Skeletal muscle tissue (tissue), 4 donors: ENCODE data around the gene NPR3. TPM values are rescaled to one million over a fixed set of nuclear protein-coding genes. Genes with fewer than 3 reads are reported as not detected.

Experiments used
- H3K27ac ChIP-seq: one replicate; pipeline ENCODE4 v1.7.0; 2013; ENCODE audit warnings: mild to moderate bottlenecking, low read depth, low read length, inconsistent platforms
- H3K27me3 ChIP-seq, 3 donors: one replicate each; pipeline ENCODE4 v1.7.0; 2013; ENCODE audit warnings: low read length in 3 of 3; ENCODE audit not compliant: control insufficient read depth in 3 of 3, insufficient read depth in 3 of 3
- H3K36me3 ChIP-seq, 3 donors: one replicate each; pipeline ENCODE4 v1.7.0; 2013; ENCODE audit warnings: low read length in 3 of 3; ENCODE audit not compliant: control insufficient read depth in 3 of 3, insufficient read depth in 3 of 3
- H3K4me1 ChIP-seq, 3 donors: one replicate each; pipeline ENCODE4 v1.7.0; 2013; ENCODE audit warnings: low read length in 3 of 3, mild to moderate bottlenecking in 3 of 3; ENCODE audit not compliant: control insufficient read depth in 3 of 3, insufficient read depth in 3 of 3
- H3K4me3 ChIP-seq, 3 donors: one replicate each; pipeline ENCODE4 v1.7.0; 2013; ENCODE audit warnings: low read length in 3 of 3
- H3K9ac ChIP-seq, 3 donors: one replicate each; pipeline ENCODE4 v1.7.0; 2013; ENCODE audit warnings: low read length in 3 of 3, mild to moderate bottlenecking in 3 of 3, moderate library complexity in 2 of 3, low read depth in 1 of 3
- H3K9me3 ChIP-seq, 3 donors: one replicate each; pipeline ENCODE4 v1.7.0; 2013; ENCODE audit warnings: low read length in 3 of 3; ENCODE audit not compliant: control insufficient read depth in 3 of 3
- total RNA-seq: library from RNA; depleted of rRNA; stranded (reverse); fragments of >200 nt; gene quantifications from one replicate; pipeline ENCODE4 v1.2.3, GENCODE V29; 2014
- donor health status: Osteomylitis.

The NPR3 gene
- total RNA-seq, 1 donor from 2014 or later = 9.9 TPM

DNA sequence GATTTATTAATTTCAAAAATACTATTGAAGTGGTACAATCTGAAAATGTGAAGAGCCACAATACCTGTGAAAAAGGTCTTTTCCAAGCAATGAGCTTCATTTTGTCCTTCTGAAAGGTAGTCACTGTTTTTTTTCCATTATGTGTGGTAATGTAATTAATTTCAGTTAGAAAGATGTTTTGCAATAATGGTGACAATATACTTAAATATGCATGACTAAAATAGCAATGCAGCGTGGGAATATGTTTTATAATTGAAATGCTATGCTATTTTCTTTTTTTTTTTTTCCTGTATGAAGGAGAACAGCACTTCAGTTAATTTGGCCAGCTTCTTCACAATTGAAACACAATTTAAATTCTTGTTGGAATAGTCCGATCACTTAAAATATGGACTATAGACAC is 41.9 kb downstream of the NPR3 start:
- Histone ChIP-seq H3K9ac (no peak overlapping the region), H3K36me3 (no peaks in the 10 kb centered on the region), H3K27ac (no peak overlapping the region), H3K27me3 (no peaks in the 10 kb centered on the region), H3K4me3 (no peak overlapping the region), H3K9me3 (no peaks in the 10 kb centered on the region), H3K4me1 (no peaks in the 10 kb centered on the region)

DNA sequence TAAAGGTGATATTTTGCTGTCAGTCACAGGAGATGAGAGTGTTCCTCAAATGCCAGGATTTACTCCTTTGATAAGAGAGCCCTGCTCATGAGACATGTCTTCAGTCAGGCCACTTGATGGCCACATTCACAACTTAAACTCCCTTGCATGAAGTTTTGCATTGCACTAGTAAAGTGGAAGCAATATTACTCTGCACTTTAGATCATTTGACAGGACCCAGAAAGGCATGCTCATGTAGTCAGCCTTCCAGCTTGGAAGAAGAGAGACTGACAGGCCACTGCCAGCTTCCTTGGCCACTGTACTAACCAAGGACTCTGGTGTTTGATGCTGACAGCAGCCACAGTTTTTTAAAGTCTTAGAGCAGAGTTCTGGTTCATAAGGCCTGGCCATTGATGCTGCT is 42.6 kb downstream of the NPR3 start:
- no peak overlapping the region for H3K9ac ChIP-seq
- no peak overlapping the region for H3K27ac ChIP-seq

DNA sequence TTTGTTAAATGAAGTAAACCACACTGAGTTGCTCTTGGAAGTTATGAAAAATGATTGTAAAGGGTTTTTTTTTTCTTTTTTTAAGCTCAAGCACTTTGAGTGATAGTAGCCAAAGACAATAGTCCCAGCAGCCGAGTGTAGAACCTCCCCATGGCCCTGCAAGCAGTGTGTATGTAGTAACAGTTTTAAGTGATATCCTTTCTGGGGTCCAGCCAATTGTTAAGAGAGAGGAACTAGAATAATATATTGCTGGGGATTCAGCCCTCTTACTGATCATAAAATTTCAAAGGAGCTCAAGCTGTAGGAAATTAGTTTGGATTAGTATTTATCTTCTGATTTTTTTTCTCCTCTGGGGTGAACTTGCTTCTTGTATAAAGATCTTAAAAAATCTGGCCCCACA is 43.2 kb downstream of the NPR3 start:
- H3K27ac ChIP-seq = no peak overlapping the region
- H3K4me1 ChIP-seq = no peaks in the 10 kb centered on the region
- H3K9me3 ChIP-seq = no peaks in the 10 kb centered on the region
- no peak overlapping the region for H3K4me3 ChIP-seq
- no peaks in the 10 kb centered on the region for H3K27me3 ChIP-seq
- H3K9ac ChIP-seq = no peak overlapping the region
- H3K36me3 ChIP-seq = no peaks in the 10 kb centered on the region

More for the DNA sequence above, 42.6 kb downstream of the NPR3 start:
- Histone ChIP-seq H3K27me3 (no peaks in the 10 kb centered on the region), H3K9me3 (no peaks in the 10 kb centered on the region), H3K4me3 (no peak overlapping the region), H3K4me1 (no peaks in the 10 kb centered on the region), H3K36me3 (no peaks in the 10 kb centered on the region)

DNA sequence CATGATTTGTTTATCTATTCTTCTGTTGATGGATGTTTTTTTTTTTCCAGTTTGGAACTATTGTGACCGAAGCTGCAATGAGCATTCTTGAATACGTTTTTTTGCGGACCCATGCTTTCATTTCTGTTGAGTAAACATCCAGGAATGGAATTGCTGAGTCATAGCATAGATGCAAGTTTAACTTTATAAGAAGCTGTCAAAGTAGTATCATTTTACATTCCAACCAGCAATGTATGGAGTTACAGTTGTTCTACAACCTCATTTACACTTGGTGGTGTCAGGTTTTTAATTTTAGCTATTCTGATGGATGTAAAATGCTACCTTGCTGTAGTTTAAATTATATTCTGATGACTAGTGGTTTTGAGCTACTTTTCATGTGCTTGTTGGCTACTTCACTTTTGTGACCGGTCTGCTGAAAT is 49.0 kb downstream of the NPR3 start:
- H3K9me3 ChIP-seq = no peaks in the 10 kb centered on the region
- H3K4me3 ChIP-seq = peak overlapping the region in 1 of 3 donors; percentile 3
- H3K27ac ChIP-seq = no peak overlapping the region
- H3K4me1 ChIP-seq = no peaks in the 10 kb centered on the region
- no peak overlapping the region for H3K9ac ChIP-seq
- H3K36me3 ChIP-seq = no peaks in the 10 kb centered on the region
- H3K27me3 ChIP-seq = no peaks in the 10 kb centered on the region

DNA sequence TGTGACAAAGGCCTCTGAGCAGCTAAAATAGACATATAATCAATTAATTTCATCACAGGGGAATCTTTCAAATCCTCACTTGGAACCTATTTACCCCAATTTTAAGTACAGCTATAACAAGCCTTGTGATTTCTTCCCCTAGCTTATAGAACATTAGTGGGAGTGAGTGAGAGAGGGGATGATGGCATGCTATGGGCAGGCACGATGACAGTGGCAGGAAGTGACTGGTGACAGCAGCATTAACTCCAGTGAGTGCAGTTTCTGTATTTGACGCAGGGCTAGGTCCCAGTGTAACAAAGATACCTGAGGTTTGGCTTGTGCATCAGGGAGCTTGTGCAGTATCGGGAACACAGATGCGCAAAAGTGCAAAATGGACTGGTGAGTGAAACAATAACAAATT is 54.1 kb downstream of the NPR3 start:
- Histone ChIP-seq H3K9ac (no peak overlapping the region), H3K9me3 (no peaks in the 10 kb centered on the region), H3K27me3 (no peaks in the 10 kb centered on the region), H3K4me3 (no peak overlapping the region), H3K36me3 (no peaks in the 10 kb centered on the region), H3K4me1 (peaks cover 0 to 2% (median 0%) of the 10 kb centered on the region in 3 donors), H3K27ac (no peak overlapping the region)

DNA sequence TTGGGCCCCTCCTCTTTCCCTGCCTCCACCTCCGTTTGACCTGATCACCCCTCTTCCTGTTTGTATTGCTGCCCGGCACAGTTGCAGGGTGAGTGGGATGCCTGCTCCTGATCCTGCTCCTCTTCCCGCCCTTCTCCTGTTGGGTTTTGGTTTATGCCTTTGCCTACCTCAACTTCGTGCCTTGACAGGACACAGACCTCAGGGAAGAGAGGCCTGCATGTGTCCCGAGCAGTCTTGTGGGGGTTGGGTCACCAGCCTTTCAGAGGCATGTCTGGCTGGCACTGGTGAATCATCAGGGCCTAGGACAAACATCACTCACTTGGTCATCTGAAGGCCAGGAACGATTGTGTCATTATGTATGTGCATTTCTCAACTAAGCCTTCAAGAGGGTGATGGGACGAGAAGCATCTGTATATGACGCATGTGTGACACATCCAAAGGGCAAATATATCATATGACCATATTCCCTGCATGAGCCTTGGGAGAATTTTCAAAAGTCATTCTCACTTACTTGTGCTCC is 56.9 kb downstream of the NPR3 start:
- Histone ChIP-seq H3K27me3 (no peaks in the 10 kb centered on the region), H3K27ac (no peak overlapping the region), H3K9me3 (no peaks in the 10 kb centered on the region), H3K4me1 (peaks cover 0 to 2% (median 0%) of the 10 kb centered on the region in 3 donors), H3K36me3 (no peaks in the 10 kb centered on the region), H3K4me3 (no peak overlapping the region), H3K9ac (no peak overlapping the region)

DNA sequence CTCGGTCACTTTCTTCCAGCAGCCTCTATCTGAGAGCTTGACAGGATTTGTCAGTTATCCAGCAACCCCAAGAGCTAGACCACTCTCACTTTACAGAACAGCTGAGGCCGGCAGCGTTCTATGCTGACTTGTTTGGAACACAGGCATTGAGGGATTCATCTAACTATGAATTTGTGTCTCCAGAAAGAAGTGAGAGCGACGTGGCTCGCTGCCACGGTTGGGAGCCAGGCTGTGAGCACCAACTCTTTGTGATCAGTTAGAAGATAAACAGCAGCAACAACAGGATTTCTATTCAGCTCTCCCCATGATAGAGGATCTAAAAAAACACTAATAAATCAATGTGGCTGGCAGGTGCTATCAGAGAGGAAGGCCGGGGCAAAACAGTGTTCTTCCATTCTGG is 58.6 kb downstream of the NPR3 start:
- H3K4me3 ChIP-seq = no peak overlapping the region
- H3K9ac ChIP-seq = no peak overlapping the region
- H3K4me1 ChIP-seq = peaks cover 0 to 2% (median 0%) of the 10 kb centered on the region in 3 donors
- no peaks in the 10 kb centered on the region for H3K27me3 ChIP-seq
- H3K27ac ChIP-seq = no peak overlapping the region
- no peaks in the 10 kb centered on the region for H3K9me3 ChIP-seq
- no peaks in the 10 kb centered on the region for H3K36me3 ChIP-seq

DNA sequence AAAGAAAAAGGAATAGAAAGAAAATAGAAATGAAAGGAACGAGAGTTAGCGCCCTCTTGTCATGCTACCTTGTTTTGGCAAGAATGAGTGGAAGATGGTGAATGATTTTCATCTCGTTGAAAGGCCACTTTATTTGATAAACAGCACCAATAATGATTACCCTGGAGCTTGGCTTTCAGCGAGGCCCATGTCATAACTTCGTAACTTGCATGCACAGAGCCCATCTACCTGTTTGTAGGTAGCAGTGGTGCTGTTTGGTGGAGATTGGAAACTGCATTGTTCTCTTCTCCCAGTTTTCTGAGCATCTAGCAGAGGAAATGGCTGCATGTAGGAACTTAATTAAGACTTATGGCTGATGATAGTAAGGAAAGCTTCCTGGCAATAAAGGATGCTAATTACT is 59.3 kb downstream of the NPR3 start:
- Histone ChIP-seq H3K27me3 (no peaks in the 10 kb centered on the region), H3K4me1 (peaks cover 0 to 2% (median 0%) of the 10 kb centered on the region in 3 donors), H3K4me3 (no peak overlapping the region), H3K36me3 (no peaks in the 10 kb centered on the region), H3K9ac (no peak overlapping the region), H3K27ac (no peak overlapping the region), H3K9me3 (no peaks in the 10 kb centered on the region)

DNA sequence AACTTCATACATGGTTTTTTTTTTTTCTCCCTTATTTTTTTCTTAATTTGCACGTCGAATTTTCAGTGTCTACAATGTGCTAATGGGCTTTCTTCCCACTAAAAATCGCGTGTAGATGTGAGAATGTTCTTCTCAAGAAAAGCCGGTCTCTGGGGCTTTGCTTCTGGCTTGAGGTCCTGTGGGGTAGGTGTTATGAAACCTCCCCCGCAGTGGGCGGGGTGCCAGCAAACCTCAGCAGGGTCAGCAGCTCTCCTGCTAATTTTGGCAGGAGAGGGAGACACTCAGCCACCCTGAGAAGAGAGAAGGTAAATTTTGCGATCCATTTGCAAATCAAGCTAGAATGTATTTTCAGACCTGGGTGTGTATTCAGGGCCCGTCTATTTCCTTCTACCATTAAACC is 59.9 kb downstream of the NPR3 start:
- no peaks in the 10 kb centered on the region for H3K27me3 ChIP-seq
- no peak overlapping the region for H3K4me3 ChIP-seq
- H3K9ac ChIP-seq = no peak overlapping the region
- H3K27ac ChIP-seq = no peak overlapping the region
- H3K4me1 ChIP-seq = peaks cover 0 to 2% (median 0%) of the 10 kb centered on the region in 3 donors
- H3K36me3 ChIP-seq = no peaks in the 10 kb centered on the region
- no peaks in the 10 kb centered on the region for H3K9me3 ChIP-seq

DNA sequence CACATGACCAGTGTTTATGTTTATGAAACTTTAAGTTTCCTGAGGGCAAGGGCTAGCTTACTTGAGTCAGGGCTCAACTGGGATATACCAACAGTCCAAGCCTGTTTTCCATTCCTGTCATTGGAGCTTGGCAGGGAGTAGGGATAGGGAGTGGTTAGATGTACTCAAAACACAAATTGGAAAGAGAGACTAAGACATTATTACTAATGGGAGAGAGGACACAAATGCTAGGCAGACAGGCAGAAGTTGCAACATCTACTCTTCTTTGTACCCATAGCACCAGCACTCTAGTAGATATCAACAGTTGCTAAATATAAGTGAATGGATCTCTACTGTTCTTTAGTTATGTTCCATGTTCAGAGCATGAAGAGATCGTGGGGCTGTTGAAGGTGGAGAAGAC is 62.8 kb downstream of the NPR3 start:
- no peak overlapping the region for H3K9ac ChIP-seq
- no peaks in the 10 kb centered on the region for H3K36me3 ChIP-seq
- no peak overlapping the region for H3K4me3 ChIP-seq
- H3K27me3 ChIP-seq = no peaks in the 10 kb centered on the region
- H3K27ac ChIP-seq = no peak overlapping the region
- H3K4me1 ChIP-seq = no peaks in the 10 kb centered on the region
- H3K9me3 ChIP-seq = no peaks in the 10 kb centered on the region

DNA sequence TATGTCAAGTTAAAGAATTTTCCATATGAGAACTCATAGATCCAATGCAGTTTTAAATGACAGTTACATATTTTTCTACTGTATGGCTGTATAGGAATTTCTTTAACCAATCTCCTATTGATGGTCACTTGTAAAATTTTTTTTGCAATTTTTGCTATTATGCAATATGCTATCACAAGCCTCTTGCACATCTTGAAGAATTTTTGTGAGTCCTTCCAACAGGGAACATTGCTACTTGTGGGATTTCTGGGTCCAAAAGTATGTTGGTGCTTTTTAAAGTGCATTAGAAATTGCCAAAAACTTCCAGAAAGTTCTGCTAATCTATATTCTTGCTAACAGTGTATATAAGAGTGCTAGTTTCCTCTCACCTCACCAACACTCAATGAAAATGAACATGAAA is 65.1 kb downstream of the NPR3 start:
- H3K27ac ChIP-seq = no peak overlapping the region
- H3K36me3 ChIP-seq = no peaks in the 10 kb centered on the region

More for the DNA sequence above, 65.1 kb downstream of the NPR3 start:
- Histone ChIP-seq H3K27me3 (no peaks in the 10 kb centered on the region), H3K4me1 (no peaks in the 10 kb centered on the region), H3K9me3 (no peaks in the 10 kb centered on the region), H3K4me3 (no peak overlapping the region), H3K9ac (no peak overlapping the region)
